AG04450 (cell line): ENCODE results near the gene GRN. TPM values are rescaled to one million over a fixed set of nuclear protein-coding genes. Genes with fewer than 3 reads are reported as not detected.

Experiments
- CTCF ChIA-PET: fragments of 300-600, 350-600 bp; formaldehyde crosslinking; extraction: SDS; loops from one replicate; lab custom pipeline; 2022; ENCODE audit warnings: antibody characterized with exemption, inconsistent platforms; lab: Charles Lee
- POLR2A ChIA-PET: fragments of 350-600 bp; formaldehyde crosslinking; extraction: SDS; loops from one replicate; lab custom pipeline; 2021; ENCODE audit warnings: antibody characterized with exemption, inconsistent platforms; lab: Yijun Ruan, JAX
- DNase-seq: peaks from one replicate; pipeline ENCODE4 v3.0.0-alpha.2; 2011; ENCODE audit warnings: low read depth, low spot score
- H3K27ac ChIP-seq: one replicate; pipeline ENCODE4 v1.5.1; 2012; ENCODE audit warnings: low read depth, low read length, control low read depth
- H3K27me3 ChIP-seq: one replicate; pipeline ENCODE4 v1.6.0; 2012; ENCODE audit warnings: low read length; ENCODE audit not compliant: control insufficient read depth, insufficient read depth
- H3K4me3 ChIP-seq: 2 replicates; pipeline ENCODE4 v1.5.1; 2011; ENCODE audit warnings: mild to moderate bottlenecking, low read depth, low read length, control low read depth
- H3K9me3 ChIP-seq: 2 replicates; pipeline ENCODE4 v1.5.1; 2012; ENCODE audit warnings: low read length; ENCODE audit not compliant: control insufficient read depth, insufficient read depth
- polyA plus RNA-seq: library from polyadenylated mRNA; depleted of rRNA; stranded (reverse); fragments of >200 nt; gene quantifications from 2 replicates; pipeline ENCODE4 v1.2.3, GENCODE V29; 2011
- TF ChIP-seq, protein P1 (sequence below): IDR thresholded peaks from 2 replicates; pipeline ENCODE4 v1.5.1; 2011; ENCODE audit warnings: low read depth, low read length, control low read depth, inconsistent platforms

The GRN gene
- polyA plus RNA-seq, 1 experiment: 203 TPM

DNA sequence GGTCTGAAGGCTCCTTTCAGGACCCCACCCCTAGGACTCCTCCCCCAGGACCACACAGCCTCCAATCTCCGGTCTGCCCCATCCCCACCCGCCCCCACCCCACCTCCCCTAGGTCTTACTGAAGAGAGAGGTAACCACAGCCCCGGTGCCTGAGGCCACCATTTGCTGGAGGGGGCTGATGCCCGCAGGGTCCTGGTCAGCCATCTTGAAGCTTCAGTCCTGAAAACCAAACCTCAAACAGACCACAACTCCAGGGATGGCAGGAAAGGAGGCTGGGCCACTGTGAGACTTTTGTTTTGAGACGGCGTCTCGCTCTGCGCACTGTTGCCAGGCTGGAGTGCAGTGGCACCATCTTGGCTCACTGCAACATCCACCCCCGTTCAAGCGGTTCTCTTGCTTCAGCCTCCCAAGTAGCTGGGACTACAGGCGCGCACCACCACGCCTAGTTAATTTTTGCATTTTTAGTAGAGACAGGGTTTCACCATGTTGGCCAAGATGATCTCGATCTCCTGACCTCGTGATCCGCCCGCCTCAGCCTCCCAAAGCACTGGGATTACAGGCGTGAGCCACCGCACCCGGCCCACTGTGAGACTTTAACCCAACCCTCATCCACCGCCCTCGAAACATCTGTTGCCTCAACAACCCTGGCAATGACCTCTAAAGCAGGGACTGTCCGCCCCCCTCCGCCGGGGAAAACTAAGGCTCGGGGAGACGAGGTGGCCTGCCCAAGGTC lies 21.6 kb upstream of the GRN start:
- peaks cover 2% of the 10 kb centered on the region; the same call in 1 of the 2 replicates for H3K9me3 ChIP-seq
- DNase-seq: no peak
- H3K27ac ChIP-seq: no peak overlapping the region
- peak overlapping the region; percentile 80 for H3K4me3 ChIP-seq
- CTCF ChIA-PET: interaction anchor here (0.5 to 0.7 kb wide), 2 partner anchors 11 to 14 kb away, joined by 3 read pairs; no protein-coding TSS in a partner anchor
- TF ChIP-seq, protein P1, sequence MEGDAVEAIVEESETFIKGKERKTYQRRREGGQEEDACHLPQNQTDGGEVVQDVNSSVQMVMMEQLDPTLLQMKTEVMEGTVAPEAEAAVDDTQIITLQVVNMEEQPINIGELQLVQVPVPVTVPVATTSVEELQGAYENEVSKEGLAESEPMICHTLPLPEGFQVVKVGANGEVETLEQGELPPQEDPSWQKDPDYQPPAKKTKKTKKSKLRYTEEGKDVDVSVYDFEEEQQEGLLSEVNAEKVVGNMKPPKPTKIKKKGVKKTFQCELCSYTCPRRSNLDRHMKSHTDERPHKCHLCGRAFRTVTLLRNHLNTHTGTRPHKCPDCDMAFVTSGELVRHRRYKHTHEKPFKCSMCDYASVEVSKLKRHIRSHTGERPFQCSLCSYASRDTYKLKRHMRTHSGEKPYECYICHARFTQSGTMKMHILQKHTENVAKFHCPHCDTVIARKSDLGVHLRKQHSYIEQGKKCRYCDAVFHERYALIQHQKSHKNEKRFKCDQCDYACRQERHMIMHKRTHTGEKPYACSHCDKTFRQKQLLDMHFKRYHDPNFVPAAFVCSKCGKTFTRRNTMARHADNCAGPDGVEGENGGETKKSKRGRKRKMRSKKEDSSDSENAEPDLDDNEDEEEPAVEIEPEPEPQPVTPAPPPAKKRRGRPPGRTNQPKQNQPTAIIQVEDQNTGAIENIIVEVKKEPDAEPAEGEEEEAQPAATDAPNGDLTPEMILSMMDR: no peak
- no peaks in the 10 kb centered on the region for H3K27me3 ChIP-seq
- POLR2A ChIA-PET: interaction anchor here (2.1 kb wide), 1 partner anchor 103 kb away, joined by 11 read pairs; the partner anchor contains the start of gene UBTF

DNA sequence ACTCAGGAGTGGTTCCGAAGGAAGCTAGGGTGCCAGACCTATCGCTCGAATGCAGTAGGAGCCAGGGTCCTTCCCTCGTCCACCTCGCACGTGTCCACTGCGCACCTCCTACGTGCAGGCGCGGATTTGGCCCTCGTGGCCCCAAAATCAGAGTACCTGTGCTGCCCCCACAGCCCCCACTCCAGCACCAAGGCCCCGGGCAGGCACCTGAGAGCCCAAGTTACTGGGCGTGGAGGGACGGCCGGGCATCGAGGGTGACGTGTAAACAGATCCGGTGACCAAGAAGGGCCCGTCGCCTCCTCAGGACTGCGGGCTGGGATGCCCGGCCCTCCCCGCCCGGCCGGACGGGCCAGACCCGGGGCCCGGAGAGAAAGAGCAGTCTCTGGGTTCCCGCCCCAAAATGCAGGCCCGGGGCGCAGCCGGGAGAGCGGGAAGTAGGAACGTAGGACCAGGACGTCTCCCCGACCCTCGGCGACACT lies 21.0 kb upstream of the GRN start:
- no peak for DNase-seq
- no peaks in the 10 kb centered on the region for H3K27me3 ChIP-seq
- ChIA-PET POLR2A (interaction anchor here (2.1 kb wide), 1 partner anchor 103 kb away, joined by 11 read pairs; the partner anchor contains the start of gene UBTF), CTCF (interaction anchor here (1.0 kb wide), 1 partner anchor 199 kb away, joined by 3 read pairs; no protein-coding TSS in a partner anchor)
- H3K4me3 ChIP-seq: peak overlapping the region; percentile 80
- no peak overlapping the region for H3K27ac ChIP-seq
- H3K9me3 ChIP-seq: peaks cover 2% of the 10 kb centered on the region; the same call in 1 of the 2 replicates
- TF ChIP-seq, protein P1: no peak

DNA sequence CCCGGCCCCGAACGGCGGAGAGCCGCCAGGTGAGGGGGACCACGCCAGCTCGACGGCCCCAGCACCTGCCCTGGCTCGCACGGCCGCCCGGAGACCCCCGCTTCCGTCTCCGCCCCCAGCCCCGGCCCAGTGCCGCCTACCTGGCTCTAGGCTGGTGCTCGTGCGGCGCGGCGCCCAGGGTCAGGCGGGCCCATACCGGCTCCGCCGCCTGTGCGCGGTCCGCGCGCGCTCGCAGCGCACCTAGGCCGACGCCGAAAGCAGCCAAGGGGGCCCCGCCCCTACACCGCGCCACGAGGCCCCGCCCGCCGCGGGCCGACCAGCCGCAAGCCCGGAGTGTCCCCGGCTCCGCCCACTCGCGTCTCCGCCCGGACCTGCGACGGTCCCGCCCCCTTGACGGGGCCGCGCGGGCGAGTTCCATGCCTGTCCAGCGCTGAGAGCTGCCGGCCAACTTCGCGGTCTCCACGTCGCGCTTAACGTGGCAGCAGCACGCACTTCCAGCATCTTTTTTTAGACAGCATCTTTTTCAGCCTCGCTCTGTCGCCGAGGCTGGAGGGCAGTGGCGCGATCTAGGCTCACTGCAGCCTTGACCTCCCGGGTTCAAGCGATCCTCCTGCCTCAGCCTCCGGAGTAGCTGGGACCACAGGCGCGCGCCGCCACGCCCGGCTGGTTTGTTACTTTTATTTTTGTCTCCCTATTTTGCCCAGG lies 20.4 kb upstream of the GRN start, which contains the start of gene SLC25A39:
TSS of gene SLC25A39 (minus strand) at position 253 of the 705 bp plus-strand sequence. CDS start 1,261 bp downstream, outside the sequence.
- peaks cover 2% of the 10 kb centered on the region; the same call in 1 of the 2 replicates for H3K9me3 ChIP-seq
- H3K27me3 ChIP-seq: no peaks in the 10 kb centered on the region
- TF ChIP-seq, protein P1: no peak
- H3K27ac ChIP-seq: peak within 1 kb of the TSS; percentile 65
- peak; percentile 78 for DNase-seq
- POLR2A ChIA-PET: interaction anchor here (0.6 to 2.1 kb wide), 3 partner anchors 64 to 114 kb away, joined by 3 to 11 read pairs (median 3); partner anchors contain the start of gene UBTF
- peak within 1 kb of the TSS; percentile 80 for H3K4me3 ChIP-seq
- CTCF ChIA-PET: interaction anchor here (1.0 kb wide), 1 partner anchor 198 kb away, joined by 3 read pairs; no protein-coding TSS in a partner anchor

DNA sequence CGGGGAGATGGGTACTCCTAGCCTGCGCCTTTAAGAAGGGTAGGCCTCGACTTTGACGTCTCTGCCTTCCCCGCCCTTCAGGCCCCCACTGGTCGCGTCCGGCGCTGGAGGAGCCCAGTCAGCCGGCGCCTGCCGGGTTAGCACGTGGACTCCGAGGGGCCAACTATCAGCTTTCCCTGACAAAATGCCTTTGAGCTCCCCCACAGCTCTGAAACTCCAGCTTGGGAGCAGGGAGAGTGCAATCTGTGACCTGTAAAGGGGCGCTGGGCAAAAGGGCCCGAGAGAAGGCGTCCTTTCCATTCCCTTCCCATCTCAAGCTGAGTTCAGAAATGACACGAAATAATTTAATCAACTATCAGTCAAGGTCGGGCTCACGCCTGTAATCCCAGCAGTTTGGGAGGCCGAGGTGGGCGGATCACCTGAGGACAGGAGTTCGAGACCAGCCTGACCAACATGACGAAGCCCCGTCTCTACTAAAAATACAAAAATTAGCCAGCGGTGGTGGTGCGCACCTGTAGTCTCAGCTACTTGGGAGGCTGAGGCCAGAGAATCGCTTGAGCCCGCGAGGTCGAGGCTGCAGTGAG lies 18.1 kb upstream of the GRN start:
- H3K27ac ChIP-seq: no peak overlapping the region

More for the DNA sequence above, 18.1 kb upstream of the GRN start:
- no peak overlapping the region for H3K4me3 ChIP-seq
- ChIA-PET CTCF (interaction anchor here (0.6 to 1.0 kb wide), 4 partner anchors 23 to 197 kb away, joined by 3 to 5 read pairs (median 4); no protein-coding TSS in a partner anchor), POLR2A (interaction anchor here (0.5 to 1.0 kb wide), 4 partner anchors 12 to 189 kb away, joined by 3 to 4 read pairs (median 4); no protein-coding TSS in a partner anchor)
- TF ChIP-seq, protein P1: no peak
- no peaks in the 10 kb centered on the region for H3K27me3 ChIP-seq
- DNase-seq: peak; percentile 91
- H3K9me3 ChIP-seq: peaks cover 2% of the 10 kb centered on the region; the same call in 1 of the 2 replicates
